Uterus (tissue), 2 donors: Measurements from ENCODE around the gene FKBP9.

ENCODE experiments used
- POLR2A ChIP-seq, 2 donors: fragments of 450-650 bp; IDR thresholded peaks; one replicate each; pipeline ENCODE4 v1.6.1; 2016; ENCODE audit warnings: antibody characterized with exemption in 2 of 2, mild to moderate bottlenecking in 1 of 2, moderate library complexity in 1 of 2
- TF ChIP-seq, protein P1 (sequence below), 4 experiments: fragments of 200-600 bp in 2 of 4; fragments of 450-650 bp in 2 of 4; sonication (generic) in 2 of 4; IDR thresholded peaks; one replicate each; pipeline ENCODE4 v1.5.1; 2016 to 2019; ENCODE audit warnings: antibody characterized with exemption in 4 of 4, mild to moderate bottlenecking in 2 of 4, moderate library complexity in 1 of 4

- TF ChIP-seq, protein P1, sequence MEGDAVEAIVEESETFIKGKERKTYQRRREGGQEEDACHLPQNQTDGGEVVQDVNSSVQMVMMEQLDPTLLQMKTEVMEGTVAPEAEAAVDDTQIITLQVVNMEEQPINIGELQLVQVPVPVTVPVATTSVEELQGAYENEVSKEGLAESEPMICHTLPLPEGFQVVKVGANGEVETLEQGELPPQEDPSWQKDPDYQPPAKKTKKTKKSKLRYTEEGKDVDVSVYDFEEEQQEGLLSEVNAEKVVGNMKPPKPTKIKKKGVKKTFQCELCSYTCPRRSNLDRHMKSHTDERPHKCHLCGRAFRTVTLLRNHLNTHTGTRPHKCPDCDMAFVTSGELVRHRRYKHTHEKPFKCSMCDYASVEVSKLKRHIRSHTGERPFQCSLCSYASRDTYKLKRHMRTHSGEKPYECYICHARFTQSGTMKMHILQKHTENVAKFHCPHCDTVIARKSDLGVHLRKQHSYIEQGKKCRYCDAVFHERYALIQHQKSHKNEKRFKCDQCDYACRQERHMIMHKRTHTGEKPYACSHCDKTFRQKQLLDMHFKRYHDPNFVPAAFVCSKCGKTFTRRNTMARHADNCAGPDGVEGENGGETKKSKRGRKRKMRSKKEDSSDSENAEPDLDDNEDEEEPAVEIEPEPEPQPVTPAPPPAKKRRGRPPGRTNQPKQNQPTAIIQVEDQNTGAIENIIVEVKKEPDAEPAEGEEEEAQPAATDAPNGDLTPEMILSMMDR (IDR thresholded peaks at IDR 0.05): peak in 1 of 4 experiments; percentile 13
- peak; percentile 25 to 77 for TF ChIP-seq POLR2A (IDR thresholded peaks at IDR 0.05)
Measured at GRCh38 chr7:32957326-32958045, at the start of gene FKBP9.
